OCI-LY1 (cell line): ENCODE data around the gene NUP98.

Source experiments
- H2AFZ ChIP-seq: fragments of 200-600 bp; sonication (generic), shearing (Covaris generic); 2 replicates; pipeline ENCODE4 v1.6.0; 2014; ENCODE audit warnings: antibody characterized with exemption, mild to moderate bottlenecking, low read length
- H3F3A ChIP-seq: fragments of 200-600 bp; sonication (generic), shearing (Covaris generic); 2 replicates; pipeline ENCODE4 v1.6.0; 2014; ENCODE audit warnings: mild to moderate bottlenecking, antibody characterized with exemption, low read length, moderate library complexity; ENCODE audit not compliant: insufficient read depth
- H3K27ac ChIP-seq: fragments of 200-600 bp; sonication (generic); 2 replicates; pipeline ENCODE4 v1.5.1; 2014; ENCODE audit warnings: low read length, mixed run types, mild to moderate bottlenecking, low read depth; ENCODE audit not compliant: poor library complexity, severe bottlenecking
- H3K27me3 ChIP-seq: fragments of 200-600 bp; sonication (generic); 2 replicates; pipeline ENCODE4 v1.6.0; 2014; ENCODE audit warnings: antibody characterized with exemption, mild to moderate bottlenecking, low read length, moderate library complexity; ENCODE audit not compliant: insufficient read depth
- H3K36me3 ChIP-seq: fragments of 200-600 bp; sonication (generic); 2 replicates; pipeline ENCODE4 v1.6.1; 2014; ENCODE audit warnings: mild to moderate bottlenecking, antibody characterized with exemption, low read length, moderate library complexity, mixed read lengths; ENCODE audit not compliant: insufficient read depth
- H3K4me1 ChIP-seq: fragments of 200-600 bp; sonication (generic); 2 replicates; pipeline ENCODE4 v1.5.1; 2014; ENCODE audit warnings: mild to moderate bottlenecking, low read length, moderate library complexity; ENCODE audit not compliant: insufficient read depth, severe bottlenecking
- H3K4me2 ChIP-seq: fragments of 200-600 bp; sonication (generic), shearing (Covaris generic); 2 replicates; pipeline ENCODE4 v1.6.1; 2014; ENCODE audit warnings: low read length
- H3K4me3 ChIP-seq: fragments of 200-600 bp; sonication (generic); 2 replicates; pipeline ENCODE4 v1.5.1; 2014; ENCODE audit warnings: low read length, low read depth, mild to moderate bottlenecking, mixed read lengths; ENCODE audit not compliant: poor library complexity, severe bottlenecking
- H3K79me2 ChIP-seq: fragments of 200-600 bp; shearing (Covaris generic); 2 replicates; pipeline ENCODE4 v1.6.1; 2016; ENCODE audit warnings: mixed run types, low read length, mixed read lengths; ENCODE audit not compliant: insufficient read depth
- H3K9ac ChIP-seq: fragments of 200-600 bp; sonication (generic), shearing (Covaris generic); 2 replicates; pipeline ENCODE4 v1.6.1; 2014; ENCODE audit warnings: mild to moderate bottlenecking, low read length, mixed read lengths
- H3K9me2 ChIP-seq: fragments of 200-600 bp; sonication (generic), shearing (Covaris generic); 2 replicates; pipeline ENCODE4 v1.6.1; 2014; ENCODE audit warnings: low read depth, mild to moderate bottlenecking, low read length, mixed read lengths
- H3K9me3 ChIP-seq: fragments of 200-600 bp; shearing (Covaris generic); 2 replicates; pipeline ENCODE4 v1.6.1; 2014; ENCODE audit warnings: low read length, mixed read lengths
- H4K20me1 ChIP-seq: fragments of 200-600 bp; sonication (generic), shearing (Covaris generic); 2 replicates; pipeline ENCODE4 v1.6.0; 2016; ENCODE audit warnings: mild to moderate bottlenecking, low read length; ENCODE audit not compliant: insufficient read depth
- EZH2 ChIP-seq: fragments of 200-600 bp; sonication (generic), shearing (Covaris generic); IDR thresholded peaks from 2 replicates; pipeline ENCODE4 v1.8.0; 2017; ENCODE audit warnings: borderline replicate concordance, mixed run types, mild to moderate bottlenecking, antibody characterized with exemption, low read length, moderate library complexity, mixed read lengths
- TF ChIP-seq, protein P1 (sequence below): fragments of 200-600 bp; sonication (generic), shearing (Covaris generic); IDR thresholded peaks from 2 replicates; pipeline ENCODE4 v1.5.1; 2017; ENCODE audit warnings: mild to moderate bottlenecking, antibody characterized with exemption, low read length, moderate library complexity, mixed read lengths

The NUP98 gene

DNA sequence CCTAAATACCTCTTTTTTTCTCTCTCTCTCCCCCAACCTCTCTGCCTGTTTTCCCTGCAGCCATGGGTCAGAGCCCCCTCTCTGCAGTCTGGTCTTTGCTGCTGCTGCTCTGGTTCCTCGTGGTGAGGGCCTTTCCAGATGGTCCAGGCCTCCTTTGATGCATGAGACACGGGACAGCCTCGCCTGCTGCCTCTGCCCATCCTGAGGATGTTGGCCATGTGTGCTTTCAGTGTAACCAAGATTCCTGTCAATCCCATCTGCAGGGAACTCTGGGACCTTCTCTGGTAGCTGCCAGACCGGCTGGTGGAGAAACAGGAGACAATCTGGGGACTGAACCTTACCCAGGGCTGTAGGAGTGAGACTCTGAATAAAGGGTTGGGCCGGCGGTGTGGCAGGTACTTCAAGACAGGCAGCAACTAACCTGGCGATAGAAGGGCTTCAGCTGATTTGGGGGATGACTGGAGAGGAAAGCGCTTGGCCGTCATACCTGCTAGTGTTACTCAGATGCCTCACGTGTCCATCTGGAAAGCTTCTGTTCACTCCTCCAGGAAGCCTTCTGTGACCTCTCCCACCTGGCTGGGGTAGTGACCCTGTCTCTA, 133.2 kb downstream of the NUP98 start:
- Histone ChIP-seq H3F3A (no peaks in the 10 kb centered on the region), H3K4me2 (no peak overlapping the region), H3K9ac (no peak overlapping the region), H4K20me1 (no peaks in the 10 kb centered on the region), H3K4me3 (no peak overlapping the region), H3K27ac (no peak overlapping the region), H2AFZ (no peak overlapping the region), H3K4me1 (no peaks in the 10 kb centered on the region), H3K79me2 (no peaks in the 10 kb centered on the region), H3K36me3 (peaks cover 32% of the 10 kb centered on the region), H3K9me3 (no peaks in the 10 kb centered on the region), H3K9me2 (no peaks in the 10 kb centered on the region), H3K27me3 (no peaks in the 10 kb centered on the region)
- TF ChIP-seq EZH2: no peak
- TF ChIP-seq, protein P1, sequence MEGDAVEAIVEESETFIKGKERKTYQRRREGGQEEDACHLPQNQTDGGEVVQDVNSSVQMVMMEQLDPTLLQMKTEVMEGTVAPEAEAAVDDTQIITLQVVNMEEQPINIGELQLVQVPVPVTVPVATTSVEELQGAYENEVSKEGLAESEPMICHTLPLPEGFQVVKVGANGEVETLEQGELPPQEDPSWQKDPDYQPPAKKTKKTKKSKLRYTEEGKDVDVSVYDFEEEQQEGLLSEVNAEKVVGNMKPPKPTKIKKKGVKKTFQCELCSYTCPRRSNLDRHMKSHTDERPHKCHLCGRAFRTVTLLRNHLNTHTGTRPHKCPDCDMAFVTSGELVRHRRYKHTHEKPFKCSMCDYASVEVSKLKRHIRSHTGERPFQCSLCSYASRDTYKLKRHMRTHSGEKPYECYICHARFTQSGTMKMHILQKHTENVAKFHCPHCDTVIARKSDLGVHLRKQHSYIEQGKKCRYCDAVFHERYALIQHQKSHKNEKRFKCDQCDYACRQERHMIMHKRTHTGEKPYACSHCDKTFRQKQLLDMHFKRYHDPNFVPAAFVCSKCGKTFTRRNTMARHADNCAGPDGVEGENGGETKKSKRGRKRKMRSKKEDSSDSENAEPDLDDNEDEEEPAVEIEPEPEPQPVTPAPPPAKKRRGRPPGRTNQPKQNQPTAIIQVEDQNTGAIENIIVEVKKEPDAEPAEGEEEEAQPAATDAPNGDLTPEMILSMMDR: no peak

DNA sequence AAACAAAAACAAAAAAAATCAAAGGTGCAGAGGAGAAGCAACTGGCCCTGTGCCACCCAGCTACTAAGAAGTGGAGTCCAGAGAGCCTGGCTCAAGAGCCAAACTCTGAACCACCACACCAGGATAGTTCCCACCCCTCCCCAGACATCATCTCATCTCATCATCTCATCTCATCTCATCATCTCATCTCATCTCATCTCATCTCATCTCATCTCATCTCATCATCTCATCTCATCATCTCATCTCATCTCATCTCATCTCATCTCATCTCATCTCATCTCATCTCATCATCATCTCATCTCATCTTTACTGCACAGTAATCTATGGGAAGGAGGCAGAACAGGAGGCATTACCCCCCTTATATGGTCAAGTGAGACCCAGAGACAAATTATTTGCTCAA, 134.5 kb downstream of the NUP98 start:
- Histone ChIP-seq H3K27me3 (no peaks in the 10 kb centered on the region), H3K4me2 (no peak overlapping the region), H3K79me2 (no peaks in the 10 kb centered on the region), H3K9me2 (no peaks in the 10 kb centered on the region), H4K20me1 (no peaks in the 10 kb centered on the region), H3F3A (no peaks in the 10 kb centered on the region), H3K9ac (no peak overlapping the region), H3K36me3 (peaks cover 24% of the 10 kb centered on the region), H3K27ac (no peak overlapping the region), H3K9me3 (no peaks in the 10 kb centered on the region), H3K4me3 (no peak overlapping the region), H2AFZ (no peak overlapping the region), H3K4me1 (no peaks in the 10 kb centered on the region)
- TF ChIP-seq, protein P1: no peak
- TF ChIP-seq EZH2: no peak

DNA sequence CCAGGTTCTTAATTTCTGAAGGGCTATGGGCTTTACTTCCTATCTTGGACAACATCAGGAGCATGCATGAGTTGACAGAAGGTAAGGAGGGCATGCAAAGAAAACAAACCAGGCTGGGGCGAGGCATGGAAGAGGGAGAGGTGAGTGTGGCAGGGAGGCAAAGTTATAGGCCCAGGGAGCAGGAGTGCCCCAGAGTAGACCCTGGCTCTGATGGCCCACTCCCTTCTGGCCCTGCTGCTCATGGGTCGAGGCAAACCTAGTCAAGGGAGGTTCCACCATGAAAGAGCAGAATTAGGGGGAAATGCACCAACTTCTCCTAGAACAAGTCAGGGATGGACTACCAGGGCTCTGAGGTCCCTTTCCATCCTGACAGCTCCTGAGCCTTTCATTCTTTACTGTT, 136.4 kb downstream of the NUP98 start:
- Histone ChIP-seq H2AFZ (no peak overlapping the region), H3K36me3 (peaks cover 14% of the 10 kb centered on the region), H3K9me2 (no peaks in the 10 kb centered on the region), H3K9ac (no peak overlapping the region), H4K20me1 (no peaks in the 10 kb centered on the region), H3K9me3 (no peaks in the 10 kb centered on the region), H3K4me2 (no peak overlapping the region), H3K4me3 (no peak overlapping the region), H3F3A (no peaks in the 10 kb centered on the region), H3K79me2 (no peaks in the 10 kb centered on the region), H3K4me1 (no peaks in the 10 kb centered on the region), H3K27ac (no peak overlapping the region), H3K27me3 (no peaks in the 10 kb centered on the region)
- no peak for TF ChIP-seq EZH2
- TF ChIP-seq, protein P1: no peak
